Transverse colon (tissue), 4 donors: Measurements from ENCODE around the gene GSK3B.

Experiments
- POLR2A ChIP-seq: fragments of 450-650 bp; IDR thresholded peaks from one replicate; pipeline ENCODE4 v1.6.1; 2016; ENCODE audit warnings: antibody characterized with exemption, mild to moderate bottlenecking, moderate library complexity
- POLR2AphosphoS5 ChIP-seq, 3 donors: sonication (generic); formaldehyde crosslinking; IDR thresholded peaks; one replicate each; pipeline ENCODE4 v1.6.1; 2016; ENCODE audit warnings: antibody characterized with exemption in 3 of 3
- TF ChIP-seq, protein P1 (sequence below), 5 experiments: fragments of 200-600 bp in 3 of 5; fragments of 450-650 bp in 2 of 5; sonication (generic) in 3 of 5; IDR thresholded peaks; 1 replicate in 2 of 5; 2 replicates in 3 of 5; pipeline ENCODE4 v1.5.1; 2016 to 2017; ENCODE audit warnings: antibody characterized with exemption in 5 of 5, inconsistent platforms in 3 of 5, mild to moderate bottlenecking in 2 of 5, moderate library complexity in 1 of 5

DNA sequence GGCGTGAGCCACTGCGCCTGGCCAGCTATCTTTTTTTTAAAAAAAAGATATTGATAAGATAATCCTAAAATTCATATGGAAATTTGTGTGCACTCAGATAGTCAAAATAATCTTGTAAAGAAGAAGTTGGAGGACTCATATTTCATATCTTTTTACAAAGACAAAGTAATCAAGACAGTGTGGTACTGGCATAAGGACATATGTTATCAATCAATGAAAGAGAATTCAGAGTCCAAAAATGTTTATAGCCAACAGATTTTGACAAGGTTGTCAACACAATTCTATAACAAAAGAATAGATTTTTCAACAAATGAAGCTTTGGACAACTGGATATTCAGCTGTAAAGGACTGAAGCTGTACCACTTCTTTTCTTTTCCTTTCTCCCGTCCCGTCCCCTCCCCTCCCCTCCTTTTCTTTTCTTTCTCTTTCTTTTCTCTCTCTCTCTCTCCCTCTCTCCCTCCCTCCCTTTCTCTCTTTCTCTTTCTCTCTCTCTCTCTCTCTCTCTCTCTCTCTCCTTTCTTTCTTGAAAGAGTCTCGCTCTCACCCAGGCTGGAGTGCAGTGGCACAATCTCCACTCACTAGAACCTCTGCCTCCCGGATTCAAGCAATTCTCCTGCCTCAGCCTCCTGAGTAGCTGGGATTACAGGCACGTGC lies 126.8 kb downstream of the GSK3B start:
- TF ChIP-seq, protein P1, sequence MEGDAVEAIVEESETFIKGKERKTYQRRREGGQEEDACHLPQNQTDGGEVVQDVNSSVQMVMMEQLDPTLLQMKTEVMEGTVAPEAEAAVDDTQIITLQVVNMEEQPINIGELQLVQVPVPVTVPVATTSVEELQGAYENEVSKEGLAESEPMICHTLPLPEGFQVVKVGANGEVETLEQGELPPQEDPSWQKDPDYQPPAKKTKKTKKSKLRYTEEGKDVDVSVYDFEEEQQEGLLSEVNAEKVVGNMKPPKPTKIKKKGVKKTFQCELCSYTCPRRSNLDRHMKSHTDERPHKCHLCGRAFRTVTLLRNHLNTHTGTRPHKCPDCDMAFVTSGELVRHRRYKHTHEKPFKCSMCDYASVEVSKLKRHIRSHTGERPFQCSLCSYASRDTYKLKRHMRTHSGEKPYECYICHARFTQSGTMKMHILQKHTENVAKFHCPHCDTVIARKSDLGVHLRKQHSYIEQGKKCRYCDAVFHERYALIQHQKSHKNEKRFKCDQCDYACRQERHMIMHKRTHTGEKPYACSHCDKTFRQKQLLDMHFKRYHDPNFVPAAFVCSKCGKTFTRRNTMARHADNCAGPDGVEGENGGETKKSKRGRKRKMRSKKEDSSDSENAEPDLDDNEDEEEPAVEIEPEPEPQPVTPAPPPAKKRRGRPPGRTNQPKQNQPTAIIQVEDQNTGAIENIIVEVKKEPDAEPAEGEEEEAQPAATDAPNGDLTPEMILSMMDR (IDR thresholded peaks at IDR 0.05) = no peak
- TF ChIP-seq POLR2AphosphoS5 (IDR thresholded peaks at IDR 0.05) (no peak), POLR2A (no peak)
